NB4 (cell line): ENCODE data around the gene FTCD.

Experiments used
- CTCF ChIP-seq: IDR thresholded peaks from one replicate; pipeline ENCODE4 v1.5.1; 2012; ENCODE audit warnings: low read depth, low read length
- MYC ChIP-seq: IDR thresholded peaks from 2 replicates; pipeline ENCODE4 v1.6.1; 2011; ENCODE audit warnings: low read depth, low read length
- POLR2A ChIP-seq: IDR thresholded peaks from 2 replicates; pipeline ENCODE4 v1.6.1; 2011; ENCODE audit warnings: mild to moderate bottlenecking; ENCODE audit not compliant: insufficient read length; ENCODE audit errors: extremely low read depth
- TF ChIP-seq, protein P1 (sequence below): IDR thresholded peaks from 2 replicates; pipeline ENCODE4 v1.6.1; 2011; ENCODE audit warnings: low read depth, low read length

DNA sequence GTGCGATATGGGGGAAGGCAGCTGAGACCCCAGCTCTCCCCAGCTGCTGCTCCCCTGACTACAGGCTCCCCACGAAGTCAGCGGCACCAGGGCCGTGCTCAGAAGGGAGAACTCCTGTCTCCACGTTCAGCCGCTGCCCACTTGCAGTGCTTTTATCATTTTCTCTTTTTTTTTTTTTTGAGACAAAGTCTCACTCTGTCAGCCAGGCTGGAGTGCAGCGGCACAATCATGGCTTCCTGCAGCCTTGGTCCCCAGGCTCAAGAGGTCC, 933 bp upstream of the FTCD start:
- TF ChIP-seq CTCF (no peak), POLR2A (no peak), MYC (no peak)
- TF ChIP-seq, protein P1, sequence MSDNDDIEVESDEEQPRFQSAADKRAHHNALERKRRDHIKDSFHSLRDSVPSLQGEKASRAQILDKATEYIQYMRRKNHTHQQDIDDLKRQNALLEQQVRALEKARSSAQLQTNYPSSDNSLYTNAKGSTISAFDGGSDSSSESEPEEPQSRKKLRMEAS, result no peak
